ENCODE measurements around the gene TGFBR3. TPM values are rescaled to one million over a fixed set of nuclear protein-coding genes. Genes with fewer than 3 reads are reported as not detected.

The TGFBR3 gene

DNA sequence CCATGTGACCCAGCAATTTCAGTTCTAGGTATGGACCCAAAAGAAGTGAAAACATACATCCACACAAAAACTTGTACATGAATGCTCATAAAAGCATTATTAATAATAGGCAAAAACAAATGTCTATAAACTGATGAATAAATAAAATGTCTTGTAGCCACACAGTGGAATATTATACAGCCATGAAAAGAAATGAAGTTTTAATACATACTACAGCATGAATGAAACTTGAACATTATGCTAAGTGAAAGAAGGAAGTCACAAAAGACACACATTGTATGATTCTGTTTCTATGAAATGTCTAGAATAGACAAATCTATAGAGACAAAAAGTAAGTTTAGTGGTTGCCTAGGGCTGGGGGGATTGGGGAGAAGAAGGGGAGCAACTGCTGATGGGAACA is 255.1 kb downstream of the TGFBR3 start:
- no peak overlapping the region for H2BK120ac ChIP-seq (ENCODE audit: low read depth, low read length)
- H2AK5ac ChIP-seq (ENCODE audit: low read depth, low read length) = no peak overlapping the region
- no peak for DNase-seq (ENCODE audit: low spot score)
- no peak overlapping the region for H3K27ac ChIP-seq (replicated peaks; ENCODE audit: low read length)
- H2AFZ ChIP-seq (ENCODE audit: low read length) = no peak overlapping the region
- H3K79me1 ChIP-seq (ENCODE audit: low read depth, low read length) = no peaks in the 10 kb centered on the region
- no peak overlapping the region for H3K4me2 ChIP-seq (ENCODE audit: insufficient read depth, low read length, poor library complexity, severe bottlenecking)
- no peaks in the 10 kb centered on the region for H3K36me3 ChIP-seq (replicated peaks in 1 of 2; ENCODE audit: control insufficient read depth in 2 of 2, insufficient read depth in 2 of 2, low read length in 2 of 2)
- no peaks in the 10 kb centered on the region for H3K27me3 ChIP-seq (ENCODE audit: control insufficient read depth in 3 of 3, insufficient read depth in 3 of 3, low read depth in 1 of 3, low read length in 3 of 3)
- H3K4ac ChIP-seq (ENCODE audit: low read length) = no peak overlapping the region
- no peak overlapping the region for H4K91ac ChIP-seq (ENCODE audit: low read depth, low read length, poor library complexity)
- peaks cover 0 to 1% of the 10 kb centered on the region in 2 donors for H3K4me1 ChIP-seq (ENCODE audit: control insufficient read depth in 2 of 2, insufficient read depth in 1 of 2, low read depth in 1 of 2, low read length in 2 of 2)
- H3K23ac ChIP-seq (ENCODE audit: low read depth, low read length, poor library complexity) = no peak overlapping the region
- no peak overlapping the region for H2BK5ac ChIP-seq (ENCODE audit: low read length)
- no peak overlapping the region for H2BK15ac ChIP-seq (ENCODE audit: low read length)
- H4K8ac ChIP-seq (ENCODE audit: low read depth, low read length) = no peak overlapping the region
- no peak overlapping the region for H3K9ac ChIP-seq (ENCODE audit: low read depth, low read length, poor library complexity)
- H2BK12ac ChIP-seq (ENCODE audit: low read length) = no peak overlapping the region
- no peaks in the 10 kb centered on the region for H3K9me3 ChIP-seq (replicated peaks in 1 of 2; ENCODE audit: control insufficient read depth in 2 of 2, insufficient read depth in 1 of 2, low read depth in 1 of 2, low read length in 2 of 2)
- no peak overlapping the region for H3K18ac ChIP-seq (ENCODE audit: low read length)
- no peak overlapping the region for H3K14ac ChIP-seq (ENCODE audit: low read length)
- no peak overlapping the region for H3K4me3 ChIP-seq (ENCODE audit: low read length in 2 of 2)

Small RNAs within 50 kb of the gene (small RNA-seq; reads per million reads assigned to genes)
- gene RN7SL653P (ENCODE audit: insufficient read depth) = not detected

Data from neuronal stem cell (in vitro differentiated cells).